ENCODE results near the gene ZC3H13.

GRCh38 chr13:46041419-46041839, 11.1 kb downstream of the ZC3H13 start:
- TF ChIP-seq CTCF (IDR thresholded peaks at IDR 0.05 in 4 of 5, conservative IDR thresholded peaks at IDR 0.05 in 1 of 5): no peak
- no peak for TF ChIP-seq POLR2A (IDR thresholded peaks at IDR 0.05)

All from gastrocnemius medialis (tissue), 4 donors.